ENCODE measurements around the gene ZNF766. TPM values are rescaled to one million over a fixed set of nuclear protein-coding genes. Genes with fewer than 3 reads are reported as not detected.

Gene ZNF766
- total and polyA plus RNA-seq, 2 donors from 2014 or later: 8.4 to 22.8 TPM

- no peak overlapping the region for H3K27ac ChIP-seq (ENCODE audit: low read depth in 2 of 2, low read length in 2 of 2)
- intact Hi-C loops (cut with DNase I): loop anchor here (10.0 kb wide), 1 partner anchor 102 kb away; the partner anchor contains the start of gene ZNF616
- H3K4me1 ChIP-seq (ENCODE audit: control insufficient read depth in 2 of 3, insufficient read depth in 2 of 3, low read depth in 1 of 3, low read length in 3 of 3): no peaks in the 10 kb centered on the region
- DNase-seq (no peak), FAIRE-seq (no peak)
- no peak for TF ChIP-seq CTCF (IDR thresholded peaks at IDR 0.05; ENCODE audit: borderline replicate concordance, extremely low read depth, insufficient read depth)
- no peaks in the 10 kb centered on the region for H3K36me3 ChIP-seq (ENCODE audit: control insufficient read depth in 2 of 3, insufficient read depth in 3 of 3, low read length in 3 of 3)
- no peak overlapping the region for H3K9ac ChIP-seq (ENCODE audit: low read length in 3 of 3)
- H3K27me3 ChIP-seq (ENCODE audit: control insufficient read depth, insufficient read depth, low read length): no peaks in the 10 kb centered on the region
- no peaks in the 10 kb centered on the region for H3K9me3 ChIP-seq (ENCODE audit: control insufficient read depth in 2 of 3, insufficient read depth in 1 of 3, low read length in 3 of 3)
- H3K4me3 ChIP-seq (ENCODE audit: low read length in 3 of 3): no peak overlapping the region
These were observed 32.2 kb upstream of the ZNF766 start for GRCh38 chr19:52237197-52237596.

GRCh38 chr19:52237771-52238400, 31.5 kb upstream of the ZNF766 start:
- intact Hi-C loops (cut with DNase I): loop anchor here (10.0 kb wide), 1 partner anchor 103 kb away; the partner anchor contains the start of gene ZNF616

GRCh38 chr19:52244021-52244420, 25.4 kb upstream of the ZNF766 start:
- DNase-seq (no peak), FAIRE-seq (no peak)
- intact Hi-C loops (cut with DNase I): no loop called here
- Histone ChIP-seq H3K27me3 (ENCODE audit: control insufficient read depth, insufficient read depth, low read length) (no peaks in the 10 kb centered on the region), H3K27ac (ENCODE audit: low read depth in 2 of 2, low read length in 2 of 2) (no peak overlapping the region), H3K4me3 (ENCODE audit: low read length in 3 of 3) (no peak overlapping the region), H3K9me3 (ENCODE audit: control insufficient read depth in 2 of 3, insufficient read depth in 1 of 3, low read length in 3 of 3) (no peaks in the 10 kb centered on the region), H3K9ac (ENCODE audit: low read length in 3 of 3) (no peak overlapping the region), H3K4me1 (ENCODE audit: control insufficient read depth in 2 of 3, insufficient read depth in 2 of 3, low read depth in 1 of 3, low read length in 3 of 3) (no peaks in the 10 kb centered on the region), H3K36me3 (ENCODE audit: control insufficient read depth in 2 of 3, insufficient read depth in 3 of 3, low read length in 3 of 3) (no peaks in the 10 kb centered on the region)
- TF ChIP-seq CTCF (IDR thresholded peaks at IDR 0.05; ENCODE audit: borderline replicate concordance, extremely low read depth, insufficient read depth): no peak

More at GRCh38 chr19:52237771-52238400, 31.5 kb upstream of the ZNF766 start:
- Histone ChIP-seq H3K27ac (ENCODE audit: low read depth in 2 of 2, low read length in 2 of 2) (no peak overlapping the region), H3K27me3 (ENCODE audit: control insufficient read depth, insufficient read depth, low read length) (no peaks in the 10 kb centered on the region), H3K4me1 (ENCODE audit: control insufficient read depth in 2 of 3, insufficient read depth in 2 of 3, low read depth in 1 of 3, low read length in 3 of 3) (no peaks in the 10 kb centered on the region), H3K36me3 (ENCODE audit: control insufficient read depth in 2 of 3, insufficient read depth in 3 of 3, low read length in 3 of 3) (no peaks in the 10 kb centered on the region), H3K9me3 (ENCODE audit: control insufficient read depth in 2 of 3, insufficient read depth in 1 of 3, low read length in 3 of 3) (no peaks in the 10 kb centered on the region), H3K9ac (ENCODE audit: low read length in 3 of 3) (no peak overlapping the region), H3K4me3 (ENCODE audit: low read length in 3 of 3) (no peak overlapping the region)
- FAIRE-seq (peak; percentile 64), DNase-seq (peak in 4 of 5 donors; percentile 69 to 79 (median 74))
- peak; percentile 93 for TF ChIP-seq CTCF (IDR thresholded peaks at IDR 0.05; ENCODE audit: borderline replicate concordance, extremely low read depth, insufficient read depth)

All from kidney (tissue), 14 donors.